Measurements from ENCODE around the gene KCNMB3.

The KCNMB3 gene

DNA sequence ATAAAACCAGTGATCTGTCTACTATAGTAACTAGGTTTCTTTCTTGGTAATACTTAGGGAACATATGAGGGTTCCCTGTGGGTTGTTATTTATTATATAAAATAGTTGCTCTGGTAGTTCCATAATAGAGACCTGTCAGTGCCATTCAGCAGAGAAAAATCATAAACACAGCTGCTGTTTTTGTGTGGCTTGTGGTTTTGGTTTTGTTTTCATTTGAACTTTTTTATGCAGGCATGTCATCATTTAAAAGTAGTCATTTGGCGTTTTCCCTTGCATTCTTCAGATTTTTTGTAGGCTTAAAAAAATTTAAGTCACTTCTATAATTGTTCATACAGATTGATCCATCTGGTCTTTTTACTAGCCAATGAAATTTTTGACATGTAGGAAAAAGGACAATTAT lies 54.8 kb downstream of the KCNMB3 start:
- no peak for DNase-seq (ENCODE audit: low read depth in 2 of 2)

DNA sequence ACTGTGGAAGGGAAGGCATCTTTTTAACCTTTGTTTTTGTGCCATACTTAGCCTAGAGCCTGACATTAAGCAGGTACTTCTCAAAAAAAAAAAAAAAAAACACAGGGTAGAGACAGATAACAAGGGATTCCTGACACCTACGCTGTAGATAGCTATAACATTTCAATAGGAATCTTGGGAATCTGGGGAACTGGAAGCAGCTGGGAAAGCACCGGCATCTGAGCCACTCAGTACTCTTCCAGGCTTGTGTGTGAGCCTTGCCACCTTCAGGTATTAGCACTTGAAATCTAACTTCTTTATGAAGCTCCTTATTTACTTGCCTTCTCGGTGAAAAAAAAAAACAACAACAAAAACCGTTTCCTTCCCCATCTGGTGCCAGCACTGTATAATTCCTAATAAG lies 56.0 kb downstream of the KCNMB3 start:
- no peak for DNase-seq (ENCODE audit: low read depth in 2 of 2)

Measured in stimulated activated CD8-positive, alpha-beta memory T cell treated with anti-CD3 and anti-CD28 coated beads, Interleukin-7, amount 100 ng/mL, for 4 hours (primary cell).